22Rv1 (cell line): Measurements from ENCODE around the gene DACH1.

ENCODE experiments used
- ZFX ChIP-seq: fragments of 450-650 bp; IDR thresholded peaks from 2 replicates; pipeline ENCODE4 v1.6.1; 2017; ENCODE audit warnings: antibody characterized with exemption, borderline replicate concordance
- TF ChIP-seq, protein P1 (sequence below): fragments of 450-650 bp; IDR thresholded peaks from 2 replicates; pipeline ENCODE4 v1.5.1; 2017; ENCODE audit warnings: mild to moderate bottlenecking

DNA sequence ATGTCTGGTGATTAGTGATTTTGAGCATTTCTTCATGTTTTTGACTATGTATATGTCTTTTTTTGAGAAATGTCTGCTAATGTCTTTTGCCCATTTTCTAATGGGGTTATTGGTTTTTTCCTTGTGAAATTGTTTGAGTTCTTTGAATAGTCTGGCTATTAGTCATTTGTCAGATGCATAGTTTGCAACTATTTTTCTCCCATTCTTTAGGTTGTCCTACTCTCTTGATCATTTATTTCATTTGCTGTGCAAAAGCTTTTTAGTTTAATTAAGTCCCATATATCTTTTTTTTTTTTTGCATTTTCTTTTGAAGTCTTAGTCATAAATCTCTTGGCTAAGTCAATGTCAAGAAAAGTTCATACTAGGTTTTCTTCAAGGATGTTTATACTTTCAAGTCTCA, 449.8 kb downstream of the DACH1 start:
- TF ChIP-seq, protein P1, sequence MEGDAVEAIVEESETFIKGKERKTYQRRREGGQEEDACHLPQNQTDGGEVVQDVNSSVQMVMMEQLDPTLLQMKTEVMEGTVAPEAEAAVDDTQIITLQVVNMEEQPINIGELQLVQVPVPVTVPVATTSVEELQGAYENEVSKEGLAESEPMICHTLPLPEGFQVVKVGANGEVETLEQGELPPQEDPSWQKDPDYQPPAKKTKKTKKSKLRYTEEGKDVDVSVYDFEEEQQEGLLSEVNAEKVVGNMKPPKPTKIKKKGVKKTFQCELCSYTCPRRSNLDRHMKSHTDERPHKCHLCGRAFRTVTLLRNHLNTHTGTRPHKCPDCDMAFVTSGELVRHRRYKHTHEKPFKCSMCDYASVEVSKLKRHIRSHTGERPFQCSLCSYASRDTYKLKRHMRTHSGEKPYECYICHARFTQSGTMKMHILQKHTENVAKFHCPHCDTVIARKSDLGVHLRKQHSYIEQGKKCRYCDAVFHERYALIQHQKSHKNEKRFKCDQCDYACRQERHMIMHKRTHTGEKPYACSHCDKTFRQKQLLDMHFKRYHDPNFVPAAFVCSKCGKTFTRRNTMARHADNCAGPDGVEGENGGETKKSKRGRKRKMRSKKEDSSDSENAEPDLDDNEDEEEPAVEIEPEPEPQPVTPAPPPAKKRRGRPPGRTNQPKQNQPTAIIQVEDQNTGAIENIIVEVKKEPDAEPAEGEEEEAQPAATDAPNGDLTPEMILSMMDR: no peak
- TF ChIP-seq ZFX: no peak
